UCSD-AML1 (cell line): ENCODE data around the gene SYT1.

Experiments
- DNase-seq: peaks from one replicate; lab custom pipeline; 2025; ENCODE audit not compliant: unreplicated experiment; lab: John Stamatoyannopoulos, UW

The SYT1 gene

GRCh38 chr12:79487386-79488110 lies 623.0 kb downstream of the SYT1 start:
- DNase-seq, result no peak
